Thyroid gland (tissue), 4 donors: Measurements from ENCODE around the gene SCN8A.

ENCODE experiments used
- POLR2A ChIP-seq, 2 donors: fragments of 450-650 bp; IDR thresholded peaks; one replicate each; pipeline ENCODE4 v1.6.1; 2017; ENCODE audit warnings: antibody characterized with exemption in 2 of 2, mild to moderate bottlenecking in 2 of 2, moderate library complexity in 1 of 2
- TF ChIP-seq, protein P1 (sequence below), 6 experiments: fragments of 200-600 bp in 3 of 6; fragments of 450-650 bp in 3 of 6; sonication (generic) in 3 of 6; IDR thresholded peaks; one replicate each; pipeline ENCODE4 v1.5.1; 2016 to 2019; ENCODE audit warnings: antibody characterized with exemption in 6 of 6, mild to moderate bottlenecking in 2 of 6, inconsistent platforms in 1 of 6, moderate library complexity in 1 of 6

DNA sequence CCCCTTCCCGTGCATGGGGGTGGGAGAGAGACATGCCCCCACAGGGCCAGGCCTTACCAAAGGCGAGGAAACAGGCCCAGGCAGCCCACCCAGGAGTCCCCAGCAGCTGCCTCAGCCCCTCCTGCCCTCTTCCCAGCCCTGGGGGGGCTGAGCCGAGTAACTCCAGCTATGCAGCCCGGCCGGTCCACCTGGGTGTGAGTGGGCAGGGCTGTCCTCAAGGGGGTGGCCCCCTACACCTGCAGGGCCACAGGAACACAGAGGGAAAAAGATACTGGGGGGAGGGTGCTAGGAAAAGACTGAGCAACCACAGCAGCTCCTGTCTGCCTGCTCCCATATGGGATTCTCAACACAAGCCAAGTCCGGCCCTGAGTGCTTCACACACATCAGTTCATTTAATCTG is 249.9 kb downstream of the SCN8A start:
- TF ChIP-seq, protein P1, sequence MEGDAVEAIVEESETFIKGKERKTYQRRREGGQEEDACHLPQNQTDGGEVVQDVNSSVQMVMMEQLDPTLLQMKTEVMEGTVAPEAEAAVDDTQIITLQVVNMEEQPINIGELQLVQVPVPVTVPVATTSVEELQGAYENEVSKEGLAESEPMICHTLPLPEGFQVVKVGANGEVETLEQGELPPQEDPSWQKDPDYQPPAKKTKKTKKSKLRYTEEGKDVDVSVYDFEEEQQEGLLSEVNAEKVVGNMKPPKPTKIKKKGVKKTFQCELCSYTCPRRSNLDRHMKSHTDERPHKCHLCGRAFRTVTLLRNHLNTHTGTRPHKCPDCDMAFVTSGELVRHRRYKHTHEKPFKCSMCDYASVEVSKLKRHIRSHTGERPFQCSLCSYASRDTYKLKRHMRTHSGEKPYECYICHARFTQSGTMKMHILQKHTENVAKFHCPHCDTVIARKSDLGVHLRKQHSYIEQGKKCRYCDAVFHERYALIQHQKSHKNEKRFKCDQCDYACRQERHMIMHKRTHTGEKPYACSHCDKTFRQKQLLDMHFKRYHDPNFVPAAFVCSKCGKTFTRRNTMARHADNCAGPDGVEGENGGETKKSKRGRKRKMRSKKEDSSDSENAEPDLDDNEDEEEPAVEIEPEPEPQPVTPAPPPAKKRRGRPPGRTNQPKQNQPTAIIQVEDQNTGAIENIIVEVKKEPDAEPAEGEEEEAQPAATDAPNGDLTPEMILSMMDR (IDR thresholded peaks at IDR 0.05), result no peak
- TF ChIP-seq POLR2A (IDR thresholded peaks at IDR 0.05), result no peak
